Measurements from ENCODE around the gene FADS2. TPM values are rescaled to one million over a fixed set of nuclear protein-coding genes. Genes with fewer than 3 reads are reported as not detected.
A peak's percentile ranks its signal among the peaks of the same experiment; 100 is the strongest.

Gene FADS2
- total RNA-seq, 2 donors from 2014 or later: 2.0 to 4.4 TPM

DNA sequence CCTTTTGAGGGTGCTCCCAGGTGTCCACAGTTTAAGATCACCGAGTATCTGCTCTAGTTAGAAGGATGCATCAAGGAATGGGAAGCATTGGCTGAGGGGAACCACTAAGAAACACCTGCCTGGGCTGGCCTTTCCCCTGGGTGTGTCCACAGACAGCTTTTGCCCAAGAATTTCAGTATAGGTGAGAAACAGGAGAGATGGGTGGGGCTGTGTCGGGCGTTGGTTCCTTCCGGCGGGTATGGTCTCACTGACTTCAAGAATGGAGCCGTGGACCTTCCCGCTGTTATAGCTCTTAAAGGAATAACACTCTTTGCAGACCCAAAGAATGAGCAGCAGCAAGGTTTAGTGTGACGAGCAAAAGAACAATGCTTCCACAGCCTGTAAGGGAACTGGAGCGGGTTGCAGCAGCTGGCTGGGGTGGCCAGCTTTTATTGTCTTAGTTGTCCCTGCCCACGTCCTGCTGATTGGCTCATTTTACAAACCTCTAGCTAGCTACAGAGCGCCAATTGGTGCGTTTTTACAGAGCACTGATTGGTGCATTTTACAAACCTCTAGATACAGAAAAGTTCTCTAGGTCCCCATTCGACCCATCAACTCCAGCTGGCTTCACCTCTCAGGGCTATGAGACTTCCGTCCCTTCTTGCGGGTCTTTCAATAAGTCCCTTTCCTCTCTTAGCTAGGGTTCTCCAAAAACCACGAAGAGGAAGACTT lies 13.7 kb upstream of the FADS2 start:
- Histone ChIP-seq H3K4me3 (peak overlapping the region in 1 of 2 donors; percentile 22), H3K36me3 (replicated peaks in 1 of 2; ENCODE audit: insufficient read depth in 1 of 2, low read depth in 2 of 2) (no peaks in the 10 kb centered on the region), H3K9me3 (no peaks in the 10 kb centered on the region), H3K27ac (peak overlapping the region in 3 of 4 donors; percentile 53 to 86 (median 84)), H3K27me3 (no peaks in the 10 kb centered on the region), H3K4me1 (peaks cover 30% of the 10 kb centered on the region)
- intact Hi-C loops (cut with DNase I): no loop called here
- TF ChIP-seq POLR2A (IDR thresholded peaks at IDR 0.05) (peak in 1 of 3 donors; percentile 27), CTCF (IDR thresholded peaks at IDR 0.05) (no peak)
- DNase-seq (peak; percentile 29 to 57 (median 55)), ATAC-seq (peak; percentile 16)
- WGBS, 2 donors: 70% methylated on average over 16 of the region's 16 CpGs

DNA sequence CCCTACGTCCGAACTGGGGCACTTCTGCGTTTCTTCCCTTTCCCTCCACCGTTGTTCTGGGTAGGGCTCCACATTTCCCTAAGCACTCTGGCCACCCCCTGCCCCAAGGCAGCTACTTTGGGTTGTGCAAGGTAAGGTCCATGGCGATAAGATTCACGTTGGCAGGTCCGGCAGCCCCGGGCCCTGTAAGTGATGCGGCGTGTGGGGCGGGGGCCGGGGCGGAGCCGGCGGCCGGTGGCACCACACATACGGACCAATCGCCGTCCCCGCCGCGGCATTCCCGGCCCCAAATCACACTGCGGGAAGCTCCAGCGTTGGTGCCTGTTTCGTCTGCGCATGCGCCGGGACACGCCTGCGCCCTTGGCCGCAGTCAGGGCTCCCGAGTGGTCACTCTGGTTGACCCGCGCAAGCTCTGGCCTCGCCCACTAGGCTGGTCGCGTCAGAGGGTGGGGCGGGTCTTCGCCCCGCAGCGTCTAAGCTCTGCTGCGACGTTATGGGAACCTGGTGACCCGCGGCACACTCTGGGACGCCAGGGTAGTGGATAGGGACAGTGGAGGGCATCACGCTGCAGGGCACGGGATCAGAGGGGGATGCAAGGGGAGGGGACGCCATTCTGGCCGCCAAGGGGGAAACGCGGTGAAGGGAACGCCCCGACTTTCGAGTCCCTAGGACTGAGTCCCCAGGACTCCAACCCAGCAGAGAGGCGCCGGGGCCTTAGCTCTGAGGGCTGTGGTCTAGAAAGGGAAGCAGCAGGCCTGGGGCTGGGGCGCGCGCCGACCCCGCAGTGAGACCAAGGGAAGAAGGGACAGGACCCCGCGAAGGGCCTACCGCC lies 12.9 kb upstream of the FADS2 start:
- 2 to 3% methylated on average over 28 to 65 of the region's 66 CpGs for WGBS, 2 donors
- intact Hi-C loops (cut with DNase I): no loop called here

DNA sequence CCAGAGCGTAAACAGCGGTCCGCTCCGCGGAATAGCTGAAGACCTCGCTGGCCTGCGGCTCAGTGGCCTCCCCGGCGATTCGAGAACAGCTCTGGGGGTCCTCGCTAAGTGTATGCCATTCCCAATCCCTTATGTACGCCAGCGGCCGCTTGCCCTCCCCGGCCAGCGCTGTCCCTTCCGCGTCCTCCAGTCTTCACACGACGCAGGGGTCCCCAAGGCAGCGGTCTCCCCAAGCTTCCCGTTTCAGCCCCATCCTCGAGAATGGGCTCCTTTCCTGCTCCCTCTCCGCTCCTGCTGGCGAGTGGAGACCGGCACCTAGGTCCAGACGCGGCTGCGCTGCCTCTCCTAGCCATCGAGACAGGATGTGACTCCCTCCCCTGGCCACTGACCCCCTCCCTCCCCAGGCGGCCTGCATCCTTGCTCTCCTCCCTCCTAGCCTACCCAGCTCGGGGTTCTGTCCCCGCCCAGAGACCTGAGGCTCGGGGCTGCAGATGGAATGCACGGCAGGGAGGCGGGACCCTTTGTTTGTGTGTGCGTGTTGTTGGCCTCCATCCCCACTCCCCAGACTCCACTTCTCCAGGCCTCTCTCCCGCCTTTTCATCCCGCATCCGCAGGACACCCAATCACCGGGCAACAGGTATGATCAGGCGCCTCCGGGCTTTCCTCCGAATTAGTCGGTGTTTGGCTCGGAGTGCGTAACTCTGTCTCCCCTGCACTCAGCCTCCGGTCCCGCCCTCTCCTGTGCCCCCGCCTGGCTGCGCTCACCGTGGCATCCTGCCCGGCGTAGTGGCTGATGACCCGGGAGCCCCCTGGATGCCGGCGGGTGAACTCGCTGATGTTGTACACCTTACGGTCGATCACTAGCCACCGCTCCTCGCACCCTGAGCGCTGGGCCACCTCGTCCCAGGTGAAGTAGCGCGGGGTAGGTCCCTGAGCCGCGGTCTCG lies 12.0 kb upstream of the FADS2 start:
- H3K9me3 ChIP-seq: no peaks in the 10 kb centered on the region
- peaks cover 30% of the 10 kb centered on the region for H3K4me1 ChIP-seq
- H3K36me3 ChIP-seq (replicated peaks in 1 of 2; ENCODE audit: insufficient read depth in 1 of 2, low read depth in 2 of 2): no peaks in the 10 kb centered on the region
- no peaks in the 10 kb centered on the region for H3K27me3 ChIP-seq
- TF ChIP-seq CTCF (IDR thresholded peaks at IDR 0.05) (peak in 1 of 7 experiments; percentile 2), POLR2A (IDR thresholded peaks at IDR 0.05) (no peak)
- peak overlapping the region; percentile 22 to 45 for H3K4me3 ChIP-seq
- peak; percentile 12 for ATAC-seq
- peak overlapping the region; percentile 53 to 86 (median 70) for H3K27ac ChIP-seq
- WGBS, 2 donors: 0 to 1% methylated on average over 32 to 69 of the region's 69 CpGs
- intact Hi-C loops (cut with DNase I): no loop called here
- DNase-seq: peak; percentile 53 to 61 (median 56)

More for the DNA sequence above, 12.9 kb upstream of the FADS2 start:
- DNase-seq (peak; percentile 88 to 97 (median 95)), ATAC-seq (peak; percentile 89)
- TF ChIP-seq CTCF (IDR thresholded peaks at IDR 0.05) (no peak), POLR2A (IDR thresholded peaks at IDR 0.05) (peak; percentile 80 to 93 (median 90))
- H3K36me3 ChIP-seq (replicated peaks in 1 of 2; ENCODE audit: insufficient read depth in 1 of 2, low read depth in 2 of 2): no peaks in the 10 kb centered on the region
- no peaks in the 10 kb centered on the region for H3K27me3 ChIP-seq
- H3K4me3 ChIP-seq: peak overlapping the region; percentile 22 to 45
- no peaks in the 10 kb centered on the region for H3K9me3 ChIP-seq
- H3K27ac ChIP-seq: peak overlapping the region; percentile 53 to 86 (median 70)
- peaks cover 30% of the 10 kb centered on the region for H3K4me1 ChIP-seq

GRCh38 chr11:61816736-61817455 lies 11.2 kb upstream of the FADS2 start, which contains the start of gene FADS1:
FADS1 (minus strand) TSS chr11:61817003; CDS start chr11:61816929, 74 bp downstream.
- Histone ChIP-seq H3K4me1 (peaks cover 30% of the 10 kb centered on the region), H3K27ac (peak within 1 kb of the TSS; percentile 53 to 86 (median 70)), H3K9me3 (no peaks in the 10 kb centered on the region), H3K4me3 (peak within 1 kb of the TSS; percentile 22 to 45), H3K36me3 (replicated peaks in 1 of 2; ENCODE audit: insufficient read depth in 1 of 2, low read depth in 2 of 2) (no peaks in the 10 kb centered on the region), H3K27me3 (no peaks in the 10 kb centered on the region)
- intact Hi-C loops (cut with DNase I): no loop called here
- DNase-seq (peak; percentile 88 to 92 (median 88)), ATAC-seq (peak; percentile 62)
- TF ChIP-seq POLR2A (IDR thresholded peaks at IDR 0.05) (peak; percentile 17 to 38 (median 33)), CTCF (IDR thresholded peaks at IDR 0.05) (peak in 6 of 7 experiments; percentile 31 to 65 (median 52))
- 0 to 1% methylated on average over 6 to 70 of the region's 73 CpGs for WGBS, 2 donors
